ENCODE results near the gene RNU11. TPM values are rescaled to one million over a fixed set of nuclear protein-coding genes. Genes with fewer than 3 reads are reported as not detected.

Gene RNU11
- total RNA-seq, 1 experiment from 2014 or later = not detected

- TF ChIP-seq, protein P1, sequence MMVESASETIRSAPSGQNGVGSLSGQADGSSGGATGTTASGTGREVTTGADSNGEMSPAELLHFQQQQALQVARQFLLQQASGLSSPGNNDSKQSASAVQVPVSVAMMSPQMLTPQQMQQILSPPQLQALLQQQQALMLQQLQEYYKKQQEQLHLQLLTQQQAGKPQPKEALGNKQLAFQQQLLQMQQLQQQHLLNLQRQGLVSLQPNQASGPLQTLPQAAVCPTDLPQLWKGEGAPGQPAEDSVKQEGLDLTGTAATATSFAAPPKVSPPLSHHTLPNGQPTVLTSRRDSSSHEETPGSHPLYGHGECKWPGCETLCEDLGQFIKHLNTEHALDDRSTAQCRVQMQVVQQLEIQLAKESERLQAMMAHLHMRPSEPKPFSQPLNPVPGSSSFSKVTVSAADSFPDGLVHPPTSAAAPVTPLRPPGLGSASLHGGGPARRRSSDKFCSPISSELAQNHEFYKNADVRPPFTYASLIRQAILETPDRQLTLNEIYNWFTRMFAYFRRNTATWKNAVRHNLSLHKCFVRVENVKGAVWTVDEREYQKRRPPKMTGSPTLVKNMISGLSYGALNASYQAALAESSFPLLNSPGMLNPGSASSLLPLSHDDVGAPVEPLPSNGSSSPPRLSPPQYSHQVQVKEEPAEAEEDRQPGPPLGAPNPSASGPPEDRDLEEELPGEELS (CRISPR knock-in tag; IDR thresholded peaks at IDR 0.05) = peak; percentile 48
- TF ChIP-seq GRHL2 (CRISPR knock-in tag; IDR thresholded peaks at IDR 0.05; ENCODE audit: insufficient replicate concordance, severe bottlenecking) (no peak), NR1H2 (CRISPR knock-in tag; IDR thresholded peaks at IDR 0.05) (peak; percentile 69; the same call in 1 of the 2 replicates), EMX1 (CRISPR knock-in tag; IDR thresholded peaks at IDR 0.05) (peak; percentile 99), FOXK1 (CRISPR knock-in tag; IDR thresholded peaks at IDR 0.05) (peak; percentile 90), ZNF232 (CRISPR knock-in tag; IDR thresholded peaks at IDR 0.05) (peak; percentile 91; the same call in 1 of the 2 replicates), ZNF263 (CRISPR knock-in tag; IDR thresholded peaks at IDR 0.05; ENCODE audit: low read depth) (peak; percentile 66), ZNF396 (CRISPR knock-in tag; IDR thresholded peaks at IDR 0.05; ENCODE audit: borderline replicate concordance) (0 out of 2 replicates have a peak, but pooled peaks have one; percentile 28), ZNF671 (CRISPR knock-in tag; IDR thresholded peaks at IDR 0.05) (peak; percentile 99), KAT7 (CRISPR knock-in tag; IDR thresholded peaks at IDR 0.05; ENCODE audit: borderline replicate concordance) (peak; percentile 84; the same call in 1 of the 2 replicates), GTF2I (CRISPR knock-in tag; conservative IDR thresholded peaks at IDR 0.05) (no peak), NFE2L1 (CRISPR knock-in tag; IDR thresholded peaks at IDR 0.05) (no peak; the same call in 1 of the 2 replicates), FOXP1 (CRISPR knock-in tag; IDR thresholded peaks at IDR 0.05; ENCODE audit: borderline replicate concordance) (no peak; the same call in 1 of the 2 replicates), ZNF138 (CRISPR knock-in tag; conservative IDR thresholded peaks at IDR 0.05) (no peak), CBFB (CRISPR knock-in tag; IDR thresholded peaks at IDR 0.05; ENCODE audit: low read depth) (no peak), MAX (CRISPR knock-in tag; IDR thresholded peaks at IDR 0.05) (peak; percentile 40; the same call in 1 of the 2 replicates), ZNF512 (CRISPR knock-in tag; IDR thresholded peaks at IDR 0.05; ENCODE audit: borderline replicate concordance) (no peak), ZNF317 (CRISPR knock-in tag; IDR thresholded peaks at IDR 0.05; ENCODE audit: borderline replicate concordance, low read depth) (0 out of 2 replicates have a peak, but pooled peaks have one; percentile 44), CTCF (IDR thresholded peaks at IDR 0.05) (no peak), CREM (CRISPR knock-in tag; IDR thresholded peaks at IDR 0.05) (peak; percentile 89), ESRRA (CRISPR knock-in tag; IDR thresholded peaks at IDR 0.05; ENCODE audit: borderline replicate concordance) (peak; percentile 72; the same call in 1 of the 2 replicates), MXD4 (CRISPR knock-in tag; IDR thresholded peaks at IDR 0.05; ENCODE audit: borderline replicate concordance) (no peak; the same call in 1 of the 2 replicates), USF1 (CRISPR knock-in tag; IDR thresholded peaks at IDR 0.05) (peak; percentile 63; the same call in 1 of the 2 replicates), ZNF416 (CRISPR knock-in tag; IDR thresholded peaks at IDR 0.05) (peak; percentile 99), SP1 (CRISPR knock-in tag; conservative IDR thresholded peaks at IDR 0.05) (peak; percentile 88), SOX15 (CRISPR knock-in tag; IDR thresholded peaks at IDR 0.05) (peak; percentile 95), NFYB (CRISPR knock-in tag; conservative IDR thresholded peaks at IDR 0.05; ENCODE audit: low read depth) (peak; percentile 38)
- TF ChIP-seq, protein P2, sequence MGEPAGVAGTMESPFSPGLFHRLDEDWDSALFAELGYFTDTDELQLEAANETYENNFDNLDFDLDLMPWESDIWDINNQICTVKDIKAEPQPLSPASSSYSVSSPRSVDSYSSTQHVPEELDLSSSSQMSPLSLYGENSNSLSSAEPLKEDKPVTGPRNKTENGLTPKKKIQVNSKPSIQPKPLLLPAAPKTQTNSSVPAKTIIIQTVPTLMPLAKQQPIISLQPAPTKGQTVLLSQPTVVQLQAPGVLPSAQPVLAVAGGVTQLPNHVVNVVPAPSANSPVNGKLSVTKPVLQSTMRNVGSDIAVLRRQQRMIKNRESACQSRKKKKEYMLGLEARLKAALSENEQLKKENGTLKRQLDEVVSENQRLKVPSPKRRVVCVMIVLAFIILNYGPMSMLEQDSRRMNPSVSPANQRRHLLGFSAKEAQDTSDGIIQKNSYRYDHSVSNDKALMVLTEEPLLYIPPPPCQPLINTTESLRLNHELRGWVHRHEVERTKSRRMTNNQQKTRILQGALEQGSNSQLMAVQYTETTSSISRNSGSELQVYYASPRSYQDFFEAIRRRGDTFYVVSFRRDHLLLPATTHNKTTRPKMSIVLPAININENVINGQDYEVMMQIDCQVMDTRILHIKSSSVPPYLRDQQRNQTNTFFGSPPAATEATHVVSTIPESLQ (CRISPR knock-in tag; IDR thresholded peaks at IDR 0.05) = no peak
- TF ChIP-seq, protein P3, sequence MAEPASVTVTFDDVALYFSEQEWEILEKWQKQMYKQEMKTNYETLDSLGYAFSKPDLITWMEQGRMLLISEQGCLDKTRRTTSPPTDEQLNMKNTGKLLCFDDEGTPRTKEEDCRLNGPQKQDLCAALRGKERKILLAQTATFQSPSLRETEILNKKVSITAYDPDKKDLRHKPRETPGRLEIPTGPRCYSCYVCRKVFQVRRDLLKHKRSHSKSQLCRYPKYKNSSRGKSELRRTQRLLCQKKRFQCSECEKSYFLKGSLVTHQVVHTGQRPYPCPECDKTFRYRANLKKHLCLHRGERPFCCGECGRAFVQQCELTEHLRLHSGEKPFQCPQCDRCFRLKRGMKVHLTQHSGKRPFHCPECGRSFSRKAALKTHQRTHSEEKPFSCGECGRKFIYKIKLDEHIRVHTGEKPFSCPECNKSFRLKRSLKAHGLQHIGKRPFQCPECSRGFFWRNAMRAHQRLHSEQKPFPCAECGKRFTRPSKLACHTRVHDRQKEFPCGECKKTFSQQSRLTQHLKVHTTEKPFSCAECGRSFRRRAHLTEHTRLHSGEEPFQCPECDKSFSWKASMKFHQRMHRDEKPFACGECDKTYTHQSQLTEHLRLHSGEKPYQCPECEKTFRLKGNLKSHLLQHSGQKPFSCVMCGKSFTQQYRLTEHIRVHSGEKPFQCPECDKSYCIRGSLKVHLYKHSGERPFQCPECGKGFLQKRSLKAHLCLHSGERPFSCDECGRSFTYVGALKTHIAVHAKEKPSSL (CRISPR knock-in tag; conservative IDR thresholded peaks at IDR 0.05) = peak; percentile 98
Observed at GRCh38 chr1:28648474-28649198, at the start of gene RNU11 (continued).
